HCT116 (cell line): ENCODE data around the gene ATG4B. TPM values are rescaled to one million over a fixed set of nuclear protein-coding genes. Genes with fewer than 3 reads are reported as not detected.

Source experiments
- ATAC-seq: fragments of 200-7000 bp; cut with Tn5 transposase; 2 replicates; pipeline ENCODE4 v1.9.1; 2020; ENCODE audit warnings: mild to moderate bottlenecking, moderate library complexity
- BruUV-seq: library from RNA; stranded (reverse); fragments of 400-500 nt; replicated peaks from 2 replicates; lab custom pipeline; 2021; lab: Mats Ljungman, UMichigan
- CTCF ChIA-PET: fragments of 300-600 bp; sonication (Branson Sonifier 250); formaldehyde crosslinking; loops from one replicate; lab custom pipeline; 2021; ENCODE audit warnings: antibody characterized with exemption; lab: Charles Lee
- POLR2A ChIA-PET: fragments of 300-600, 350-600 bp; sonication (Branson Sonifier 250); formaldehyde crosslinking; loops from one replicate; lab custom pipeline; 2021; ENCODE audit warnings: antibody characterized with exemption; lab: Charles Lee
- RAD21 ChIA-PET, 2 experiments: fragments of 300-600 bp; sonication (Branson Sonifier 250); formaldehyde crosslinking; loops; one replicate each; lab custom pipeline; 2023; ENCODE audit warnings: low total read pairs in 2 of 2; ENCODE audit not compliant: uncharacterized antibody in 2 of 2, unreplicated experiment in 2 of 2, low non-redundant PET in 1 of 2; lab: Charles Lee
- DNase-seq: peaks from one replicate; pipeline ENCODE4 v3.0.0-alpha.2; 2010; ENCODE audit warnings: low read depth, low spot score
- H2AFZ ChIP-seq: fragments of 200-600 bp; shearing (Covaris generic), sonication (generic); 2 replicates; pipeline ENCODE4 v1.6.1; 2017; ENCODE audit warnings: low read depth, mixed run types, mixed read lengths, antibody characterized with exemption, low read length; ENCODE audit not compliant: poor library complexity, severe bottlenecking
- H3K27ac ChIP-seq: 2 replicates; pipeline ENCODE4 v1.5.1; 2012; ENCODE audit warnings: low read depth, low read length
- H3K27me3 ChIP-seq: fragments of 200-600 bp; sonication (generic); 2 replicates; pipeline ENCODE4 v1.6.1; 2016; ENCODE audit warnings: mixed run types, low read length, mixed read lengths; ENCODE audit not compliant: insufficient read depth
- H3K36me3 ChIP-seq, 2 experiments: fragments of 200-500 bp in 1 of 2; fragments of 200-600 bp in 1 of 2; sonication (Bioruptor generic) in 1 of 2; sonication (generic) in 1 of 2; 2 replicates each; pipeline versions ENCODE4 v1.5.1 to v1.6.1; 2014 to 2016; ENCODE audit warnings: low read length in 2 of 2, inconsistent platforms in 1 of 2, mixed read lengths in 1 of 2, mixed run types in 1 of 2; ENCODE audit not compliant: insufficient read depth in 2 of 2, control insufficient read depth in 1 of 2
- H3K4me1 ChIP-seq, 2 experiments: fragments of 200-600 bp in 1 of 2; sonication (generic) in 1 of 2; 2 replicates each; pipeline versions ENCODE4 v1.5.1 to v1.6.1; 2012 to 2017; ENCODE audit warnings: low read length in 2 of 2, inconsistent platforms in 1 of 2, mild to moderate bottlenecking in 1 of 2, mixed read lengths in 1 of 2, mixed run types in 1 of 2, moderate library complexity in 1 of 2; ENCODE audit not compliant: insufficient read depth in 2 of 2, control insufficient read depth in 1 of 2
- H3K4me2 ChIP-seq: fragments of 200-600 bp; sonication (generic); 2 replicates; pipeline ENCODE4 v1.6.1; 2017; ENCODE audit warnings: mixed run types, low read length, mixed read lengths
- H3K4me3 ChIP-seq, 2 experiments: fragments of 200-600 bp in 1 of 2; sonication (generic) in 1 of 2; replicated peaks in 1 of 2; 2 replicates each; pipeline ENCODE4 v1.5.1; 2011 to 2016; ENCODE audit warnings: low read length in 2 of 2, control low read depth in 1 of 2, low read depth in 1 of 2, mild to moderate bottlenecking in 1 of 2, mixed read lengths in 1 of 2, mixed run types in 1 of 2
- H3K79me2 ChIP-seq: fragments of 200-600 bp; sonication (generic); 2 replicates; pipeline ENCODE4 v1.6.1; 2017; ENCODE audit warnings: mild to moderate bottlenecking, mixed run types, low read length, moderate library complexity, mixed read lengths; ENCODE audit not compliant: insufficient read depth
- H3K9ac ChIP-seq: fragments of 200-600 bp; sonication (generic); 2 replicates; pipeline ENCODE4 v1.6.1; 2016; ENCODE audit warnings: low read length, mixed read lengths
- H3K9me2 ChIP-seq: fragments of 200-600 bp; sonication (generic), shearing (Covaris generic); 2 replicates; pipeline ENCODE4 v1.6.1; 2017; ENCODE audit warnings: mixed run types, mild to moderate bottlenecking, moderate library complexity; ENCODE audit not compliant: insufficient read depth
- H3K9me3 ChIP-seq, 2 experiments: fragments of 200-500 bp in 1 of 2; fragments of 200-600 bp in 1 of 2; sonication (Bioruptor generic) in 1 of 2; sonication (generic) in 1 of 2; 2 replicates each; pipeline ENCODE4 v1.6.1; 2014 to 2017; ENCODE audit warnings: low read length in 2 of 2, mixed read lengths in 2 of 2, inconsistent platforms in 1 of 2, low read depth in 1 of 2, mild to moderate bottlenecking in 1 of 2, mixed run types in 1 of 2, moderate library complexity in 1 of 2; ENCODE audit not compliant: control insufficient read depth in 1 of 2, insufficient read depth in 1 of 2
- H4K20me1 ChIP-seq: fragments of 200-600 bp; sonication (generic), shearing (Covaris generic); 2 replicates; pipeline ENCODE4 v1.6.1; 2017; ENCODE audit warnings: mixed run types, mild to moderate bottlenecking, moderate library complexity; ENCODE audit not compliant: insufficient read depth
- EGR1 ChIP-seq: IDR thresholded peaks from 2 replicates; pipeline ENCODE4 v1.6.1; 2012; ENCODE audit warnings: low read depth
- EZH2phosphoT487 ChIP-seq: fragments of 200-600 bp; IDR thresholded peaks from 2 replicates; pipeline ENCODE4 v1.6.1; 2018; ENCODE audit warnings: antibody characterized with exemption, borderline replicate concordance
- JUND ChIP-seq: IDR thresholded peaks from 2 replicates; pipeline ENCODE4 v1.6.1; 2012
- RAD21 ChIP-seq: IDR thresholded peaks from 2 replicates; pipeline ENCODE4 v1.6.1; 2012; ENCODE audit warnings: low read depth, mild to moderate bottlenecking
- intact Hi-C: fragments of 100-400 bp; cut with micrococcal nuclease; formaldehyde crosslinking; loops from 2 replicates; pipeline ENCODE4 v1.10.0; 2022
- total RNA-seq: library from RNA; stranded (reverse); gene quantifications from one replicate; pipeline ENCODE4 v1.2.1, GENCODE V29; 2021; ENCODE audit not compliant: unreplicated experiment
- TF ChIP-seq, protein P1 (sequence below): IDR thresholded peaks from 2 replicates; pipeline ENCODE4 v1.6.1; 2011; ENCODE audit warnings: mild to moderate bottlenecking, low read length, moderate library complexity; ENCODE audit not compliant: insufficient replicate concordance; ENCODE audit errors: extremely low read depth
- TF ChIP-seq, protein P2 (sequence below), 3 experiments: fragments of 200-600 bp in 1 of 3; sonication (generic) in 1 of 3; IDR thresholded peaks in 2 of 3; conservative IDR thresholded peaks in 1 of 3; 2 replicates each; pipeline ENCODE4 v1.5.1; 2012 to 2017; ENCODE audit warnings: low read depth in 2 of 3, low read length in 2 of 3, antibody characterized with exemption in 1 of 3, borderline replicate concordance in 1 of 3, control low read depth in 1 of 3, mild to moderate bottlenecking in 1 of 3, mixed read lengths in 1 of 3, mixed run types in 1 of 3, moderate library complexity in 1 of 3; ENCODE audit not compliant: insufficient read depth in 1 of 3

The ATG4B gene
- total RNA-seq, 1 experiment from 2014 or later = 87.4 TPM

DNA sequence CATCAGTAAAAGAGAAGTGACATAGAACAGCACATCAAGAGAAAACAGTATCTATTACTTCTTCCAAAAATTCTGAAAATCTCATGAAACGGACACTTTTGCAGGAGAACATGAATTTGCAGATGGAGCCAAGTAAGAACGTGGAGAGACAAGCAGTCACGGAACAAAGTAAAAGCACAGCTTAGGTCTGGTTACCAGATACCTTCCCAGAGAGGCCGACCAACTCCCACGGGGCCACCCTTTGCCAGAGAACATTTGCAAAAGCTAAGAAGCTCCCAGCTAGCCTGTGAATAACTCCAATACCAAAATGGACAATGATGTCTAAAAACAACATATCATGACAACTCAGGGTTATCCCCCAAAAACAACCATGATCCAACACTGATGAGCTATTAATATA, 39.4 kb upstream of the ATG4B start (continued):
- TF ChIP-seq, protein P1, sequence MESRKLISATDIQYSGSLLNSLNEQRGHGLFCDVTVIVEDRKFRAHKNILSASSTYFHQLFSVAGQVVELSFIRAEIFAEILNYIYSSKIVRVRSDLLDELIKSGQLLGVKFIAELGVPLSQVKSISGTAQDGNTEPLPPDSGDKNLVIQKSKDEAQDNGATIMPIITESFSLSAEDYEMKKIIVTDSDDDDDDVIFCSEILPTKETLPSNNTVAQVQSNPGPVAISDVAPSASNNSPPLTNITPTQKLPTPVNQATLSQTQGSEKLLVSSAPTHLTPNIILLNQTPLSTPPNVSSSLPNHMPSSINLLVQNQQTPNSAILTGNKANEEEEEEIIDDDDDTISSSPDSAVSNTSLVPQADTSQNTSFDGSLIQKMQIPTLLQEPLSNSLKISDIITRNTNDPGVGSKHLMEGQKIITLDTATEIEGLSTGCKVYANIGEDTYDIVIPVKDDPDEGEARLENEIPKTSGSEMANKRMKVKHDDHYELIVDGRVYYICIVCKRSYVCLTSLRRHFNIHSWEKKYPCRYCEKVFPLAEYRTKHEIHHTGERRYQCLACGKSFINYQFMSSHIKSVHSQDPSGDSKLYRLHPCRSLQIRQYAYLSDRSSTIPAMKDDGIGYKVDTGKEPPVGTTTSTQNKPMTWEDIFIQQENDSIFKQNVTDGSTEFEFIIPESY = no peak
- TF ChIP-seq EGR1 = no peak
- no peak for TF ChIP-seq JUND

GRCh38 chr2:241598487-241598886, 39.0 kb upstream of the ATG4B start:
- Histone ChIP-seq H3K4me1 (no peaks in the 10 kb centered on the region), H3K9me2 (no peaks in the 10 kb centered on the region), H3K79me2 (no peaks in the 10 kb centered on the region), H3K36me3 (peaks cover 5 to 15% of the 10 kb centered on the region in 2 experiments; a peak in 3 of 4 replicates), H3K9me3 (no peaks in the 10 kb centered on the region), H4K20me1 (no peaks in the 10 kb centered on the region), H2AFZ (no peak overlapping the region), H3K9ac (no peak overlapping the region), H3K27me3 (no peaks in the 10 kb centered on the region), H3K27ac (no peak overlapping the region)
- POLR2A ChIA-PET = interaction anchor here (0.7 kb wide), 1 partner anchor 242 kb away, joined by 3 read pairs; the partner anchor contains the start of gene FARP2
- intact Hi-C loops = no loop called here
- ATAC-seq (peak; percentile 81), DNase-seq (peak; percentile 27)
- RAD21 ChIA-PET = interaction anchor here in 1 of 2 experiments (0.6 to 1.1 kb wide), 2 partner anchors 22 to 48 kb away, joined by 3 read pairs; no protein-coding TSS in a partner anchor
- CTCF ChIA-PET = interaction anchor here (1.0 to 1.2 kb wide), 2 partner anchors 43 to 91 kb away, joined by 3 to 4 read pairs; partner anchors contain the start of gene STK25
- TF ChIP-seq, protein P2, sequence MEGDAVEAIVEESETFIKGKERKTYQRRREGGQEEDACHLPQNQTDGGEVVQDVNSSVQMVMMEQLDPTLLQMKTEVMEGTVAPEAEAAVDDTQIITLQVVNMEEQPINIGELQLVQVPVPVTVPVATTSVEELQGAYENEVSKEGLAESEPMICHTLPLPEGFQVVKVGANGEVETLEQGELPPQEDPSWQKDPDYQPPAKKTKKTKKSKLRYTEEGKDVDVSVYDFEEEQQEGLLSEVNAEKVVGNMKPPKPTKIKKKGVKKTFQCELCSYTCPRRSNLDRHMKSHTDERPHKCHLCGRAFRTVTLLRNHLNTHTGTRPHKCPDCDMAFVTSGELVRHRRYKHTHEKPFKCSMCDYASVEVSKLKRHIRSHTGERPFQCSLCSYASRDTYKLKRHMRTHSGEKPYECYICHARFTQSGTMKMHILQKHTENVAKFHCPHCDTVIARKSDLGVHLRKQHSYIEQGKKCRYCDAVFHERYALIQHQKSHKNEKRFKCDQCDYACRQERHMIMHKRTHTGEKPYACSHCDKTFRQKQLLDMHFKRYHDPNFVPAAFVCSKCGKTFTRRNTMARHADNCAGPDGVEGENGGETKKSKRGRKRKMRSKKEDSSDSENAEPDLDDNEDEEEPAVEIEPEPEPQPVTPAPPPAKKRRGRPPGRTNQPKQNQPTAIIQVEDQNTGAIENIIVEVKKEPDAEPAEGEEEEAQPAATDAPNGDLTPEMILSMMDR (IDR thresholded peaks at IDR 0.05 in 2 of 3, conservative IDR thresholded peaks at IDR 0.05 in 1 of 3; ENCODE audit: borderline replicate concordance in 1 of 3, insufficient read depth in 1 of 3, low read depth in 2 of 3, low read length in 2 of 3) = peak; percentile 43 to 47 (median 46); a peak in 5 of 6 replicates
- TF ChIP-seq EZH2phosphoT487 = no peak
- TF ChIP-seq RAD21 = peak; percentile 73
- TF ChIP-seq, all 23 proteins: peak for 2
- no peak overlapping the region for H3K4me2 ChIP-seq
- no peak overlapping the region for H3K4me3 ChIP-seq
- BruUV-seq = no TSS peak
